CD4-positive, alpha-beta T cell (primary cell): ENCODE results near the gene PNKD. TPM values are rescaled to one million over a fixed set of nuclear protein-coding genes. Genes with fewer than 3 reads are reported as not detected.
A peak's percentile ranks its signal among the peaks of the same experiment; 100 is the strongest.

Experiments used
- ATAC-seq: fragments of 200-7000 bp; cut with Tn5 transposase; one replicate; pipeline ENCODE4 v1.10.0; 2022; ENCODE audit warnings: mild to moderate bottlenecking; ENCODE audit not compliant: poor library complexity
- CTCF ChIA-PET: fragments of 350-600 bp; sonication (Branson Sonifier 250); formaldehyde crosslinking; loops from one replicate; lab custom pipeline; 2021; ENCODE audit warnings: antibody characterized with exemption, inconsistent platforms; lab: Charles Lee
- POLR2A ChIA-PET: fragments of 350-600 bp; sonication (Branson Sonifier 250); formaldehyde crosslinking; loops from one replicate; lab custom pipeline; 2021; ENCODE audit warnings: antibody characterized with exemption, inconsistent platforms; lab: Charles Lee
- DNase-seq, 14 experiments: peaks; one replicate each; pipeline ENCODE4 v3.0.0-alpha.2; 2013 to 2020; ENCODE audit warnings: mixed read lengths in 2 of 14
- H3K27ac ChIP-seq, 2 donors: one replicate each; pipeline versions ENCODE4 v1.5.1 to v1.7.0; 2013; ENCODE audit warnings: low read length in 2 of 2, low read depth in 1 of 2, mild to moderate bottlenecking in 1 of 2
- H3K27me3 ChIP-seq, 2 experiments: 1 replicate in 1 of 2; 2 replicates in 1 of 2; pipeline versions ENCODE4 v1.6.1 to v1.7.0; 2013; ENCODE audit warnings: low read length in 2 of 2, control low read depth in 1 of 2, mild to moderate bottlenecking in 1 of 2, moderate library complexity in 1 of 2; ENCODE audit not compliant: insufficient read depth in 2 of 2, control insufficient read depth in 1 of 2
- H3K36me3 ChIP-seq: one replicate; pipeline ENCODE4 v1.6.1; 2013; ENCODE audit warnings: low read length, control low read depth; ENCODE audit not compliant: insufficient read depth
- H3K4me1 ChIP-seq: one replicate; pipeline ENCODE4 v1.6.1; 2013; ENCODE audit warnings: low read length, control low read depth; ENCODE audit not compliant: insufficient read depth
- H3K4me3 ChIP-seq: one replicate; pipeline ENCODE4 v1.5.1; 2013; ENCODE audit warnings: mild to moderate bottlenecking, low read length, moderate library complexity
- H3K9me3 ChIP-seq, 2 experiments: 1 replicate in 1 of 2; 2 replicates in 1 of 2; pipeline versions ENCODE4 v1.6.1 to v1.7.0; 2013; ENCODE audit warnings: low read length in 2 of 2, mild to moderate bottlenecking in 2 of 2, control low read depth in 1 of 2, moderate library complexity in 1 of 2; ENCODE audit not compliant: control insufficient read depth in 1 of 2, insufficient read depth in 1 of 2
- H3K27ac Mint-ChIP-seq: one replicate; pipeline ENCODE4 v1.8.0; 2020; ENCODE audit warnings: mixed read lengths
- H3K27me3 Mint-ChIP-seq: one replicate; pipeline ENCODE4 v1.8.0; 2021; ENCODE audit warnings: mixed read lengths
- H3K36me3 Mint-ChIP-seq: one replicate; pipeline ENCODE4 v1.8.0; 2021; ENCODE audit warnings: low read depth, mixed read lengths
- H3K4me1 Mint-ChIP-seq: one replicate; pipeline ENCODE4 v1.8.0; 2021; ENCODE audit warnings: low read depth, mixed read lengths
- H3K4me3 Mint-ChIP-seq: one replicate; pipeline ENCODE4 v1.8.0; 2020; ENCODE audit warnings: mild to moderate bottlenecking, mixed read lengths
- H3K9me3 Mint-ChIP-seq: one replicate; pipeline ENCODE4 v1.8.0; 2020; ENCODE audit warnings: mixed read lengths
- intact Hi-C, 2 experiments: fragments of 100-400 bp; cut with DNase I in 1 of 2; cut with micrococcal nuclease in 1 of 2; formaldehyde crosslinking; loops; one replicate each; pipeline versions ENCODE4 v1.15.1 to v1.9.0; 2023 to 2025; cut with DNase I, micrococcal nuclease
- total RNA-seq, 174 experiments: library from RNA in 2 of 174; stranded (reverse) in 2 of 174; gene quantifications; one replicate each; pipeline ENCODE4 v1.2.3 and lab custom pipeline; 2021 to 2026
- TF ChIP-seq, protein P1 (sequence below): fragments of 200-600 bp; IDR thresholded peaks from one replicate; pipeline ENCODE4 v1.8.0; 2022; ENCODE audit warnings: antibody characterized with exemption, mild to moderate bottlenecking

PNKD gene
- total RNA-seq, 2 experiments from 2014 or later, result 9.2 to 10.6 TPM

DNA sequence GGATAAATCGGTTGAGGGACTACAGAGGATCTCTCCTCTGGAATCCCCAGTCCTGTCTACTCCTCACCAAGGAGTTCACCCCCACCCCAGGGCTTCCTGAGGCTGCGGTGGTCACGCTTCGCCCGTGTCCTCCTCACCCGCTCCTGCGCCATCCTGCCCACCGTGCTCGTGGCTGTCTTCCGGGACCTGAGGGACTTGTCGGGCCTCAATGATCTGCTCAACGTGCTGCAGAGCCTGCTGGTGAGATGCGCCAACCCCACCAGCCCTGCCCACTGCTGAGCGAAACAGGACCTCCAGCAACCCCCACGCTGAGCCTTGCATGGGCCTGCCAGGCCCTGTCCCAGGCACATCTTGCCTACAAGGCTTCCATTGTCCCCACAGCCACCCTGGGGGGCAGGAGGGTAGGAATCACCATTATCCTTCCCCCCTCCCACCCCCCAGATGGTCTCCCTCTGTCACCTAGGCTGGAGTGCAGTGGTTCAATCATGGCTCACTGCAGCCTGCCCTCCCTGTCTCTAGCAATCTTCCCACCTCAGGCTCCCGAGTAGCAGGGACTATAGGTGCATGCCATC is 122.7 kb downstream of the PNKD start:
- H3K9me3 ChIP-seq, result no peaks in the 10 kb centered on the region
- TF ChIP-seq, protein P1, sequence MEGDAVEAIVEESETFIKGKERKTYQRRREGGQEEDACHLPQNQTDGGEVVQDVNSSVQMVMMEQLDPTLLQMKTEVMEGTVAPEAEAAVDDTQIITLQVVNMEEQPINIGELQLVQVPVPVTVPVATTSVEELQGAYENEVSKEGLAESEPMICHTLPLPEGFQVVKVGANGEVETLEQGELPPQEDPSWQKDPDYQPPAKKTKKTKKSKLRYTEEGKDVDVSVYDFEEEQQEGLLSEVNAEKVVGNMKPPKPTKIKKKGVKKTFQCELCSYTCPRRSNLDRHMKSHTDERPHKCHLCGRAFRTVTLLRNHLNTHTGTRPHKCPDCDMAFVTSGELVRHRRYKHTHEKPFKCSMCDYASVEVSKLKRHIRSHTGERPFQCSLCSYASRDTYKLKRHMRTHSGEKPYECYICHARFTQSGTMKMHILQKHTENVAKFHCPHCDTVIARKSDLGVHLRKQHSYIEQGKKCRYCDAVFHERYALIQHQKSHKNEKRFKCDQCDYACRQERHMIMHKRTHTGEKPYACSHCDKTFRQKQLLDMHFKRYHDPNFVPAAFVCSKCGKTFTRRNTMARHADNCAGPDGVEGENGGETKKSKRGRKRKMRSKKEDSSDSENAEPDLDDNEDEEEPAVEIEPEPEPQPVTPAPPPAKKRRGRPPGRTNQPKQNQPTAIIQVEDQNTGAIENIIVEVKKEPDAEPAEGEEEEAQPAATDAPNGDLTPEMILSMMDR, result no peak
- H3K27ac Mint-ChIP-seq, result no peak overlapping the region
- intact Hi-C loops, result loop anchor here in 1 of 2 experiments (10.0 kb wide), 1 partner anchor 208 kb away; no protein-coding TSS in a partner anchor
- H3K4me3 ChIP-seq, result no peak overlapping the region
- DNase-seq, result no peak
- peaks cover 11% of the 10 kb centered on the region for H3K36me3 Mint-ChIP-seq
- peaks cover 42% of the 10 kb centered on the region for H3K4me1 ChIP-seq
- H3K27ac ChIP-seq, result no peak overlapping the region
- H3K36me3 ChIP-seq, result no peaks in the 10 kb centered on the region
- ChIA-PET CTCF (interaction anchor here (1.3 kb wide), 1 partner anchor 91 kb away, joined by 4 read pairs; no protein-coding TSS in a partner anchor), POLR2A (interaction anchor here (0.6 to 1.4 kb wide), 3 partner anchors 26 to 123 kb away, joined by 3 to 6 read pairs (median 3); partner anchors contain the start of genes AAMP and PNKD)
- H3K9me3 Mint-ChIP-seq, result no peaks in the 10 kb centered on the region
- peaks cover 40% of the 10 kb centered on the region for H3K4me1 Mint-ChIP-seq
- no peak overlapping the region for H3K4me3 Mint-ChIP-seq
- no peaks in the 10 kb centered on the region for H3K27me3 ChIP-seq
- no peaks in the 10 kb centered on the region for H3K27me3 Mint-ChIP-seq
- no peak for ATAC-seq

DNA sequence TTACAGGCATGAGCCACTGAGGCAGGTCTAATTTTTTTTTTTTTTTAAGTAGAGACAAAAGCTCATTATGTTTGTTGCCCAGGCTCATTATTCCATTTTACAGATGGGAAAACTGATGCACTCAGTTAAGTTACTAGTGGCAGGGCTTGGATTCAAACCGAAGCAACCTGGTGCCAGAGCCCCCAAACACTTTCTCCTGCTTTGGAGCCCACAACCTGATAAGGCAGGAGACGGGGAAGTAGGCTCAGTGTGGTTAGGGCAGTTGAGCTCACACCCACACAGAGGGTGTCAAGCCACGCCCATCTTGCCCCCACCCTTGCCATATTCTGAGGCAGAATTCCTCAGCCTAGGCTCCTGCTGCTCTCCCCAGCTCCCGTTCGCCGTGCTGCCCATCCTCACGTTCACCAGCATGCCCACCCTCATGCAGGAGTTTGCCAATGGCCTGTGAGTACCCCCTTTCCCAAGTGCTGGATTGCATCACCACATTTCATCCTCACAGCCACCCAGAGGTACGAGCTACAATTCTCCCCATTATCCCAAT is 123.5 kb downstream of the PNKD start:
- H3K27ac ChIP-seq, result no peak overlapping the region
- POLR2A ChIA-PET, result interaction anchor here (0.9 to 4.9 kb wide), 3 partner anchors 13 to 73 kb away, joined by 3 to 74 read pairs (median 6); no protein-coding TSS in a partner anchor

More for the DNA sequence above, 123.5 kb downstream of the PNKD start:
- CTCF ChIA-PET, result interaction anchor here (0.8 to 0.9 kb wide), 2 partner anchors 38 to 101 kb away, joined by 3 read pairs; no protein-coding TSS in a partner anchor
- Mint-ChIP-seq H3K4me3 (peak overlapping the region; percentile 11), H3K9me3 (no peaks in the 10 kb centered on the region), H3K4me1 (peaks cover 41% of the 10 kb centered on the region), H3K36me3 (peaks cover 13% of the 10 kb centered on the region), H3K27ac (peak overlapping the region; percentile 99), H3K27me3 (no peaks in the 10 kb centered on the region)
- Histone ChIP-seq H3K4me3 (no peak overlapping the region), H3K36me3 (no peaks in the 10 kb centered on the region), H3K4me1 (peaks cover 49% of the 10 kb centered on the region), H3K27me3 (no peaks in the 10 kb centered on the region), H3K9me3 (no peaks in the 10 kb centered on the region)
- TF ChIP-seq, protein P1, result no peak
- DNase-seq (peak in 3 of 14 experiments; percentile 7 to 53 (median 53)), ATAC-seq (no peak)
- intact Hi-C loops, result loop anchor here in 1 of 2 experiments (2.0 to 10.0 kb wide), 3 partner anchors 23 to 209 kb away; no protein-coding TSS in a partner anchor
